ENCODE results near the gene UBR3.

UBR3 gene

GRCh38 chr2:170118641-170119040 is 291.4 kb downstream of the UBR3 start:
- TF ChIP-seq POLR2AphosphoS5 (IDR thresholded peaks at IDR 0.05; ENCODE audit: low read depth, low read length) = no peak
- TF ChIP-seq REST (IDR thresholded peaks at IDR 0.05; ENCODE audit: insufficient read depth in 1 of 2, low read depth in 2 of 2, low read length in 2 of 2) = no peak
- TF ChIP-seq FOXP2 (optimal IDR thresholded peaks at IDR 0.05; ENCODE audit: borderline replicate concordance, extremely low read depth, extremely low read length, insufficient read depth) = no peak
- TF ChIP-seq TAF1 (IDR thresholded peaks at IDR 0.05; ENCODE audit: borderline replicate concordance, insufficient read depth, low read length) = no peak
- TF ChIP-seq SIN3A (IDR thresholded peaks at IDR 0.05; ENCODE audit: borderline replicate concordance, insufficient read depth, low read length) = no peak

GRCh38 chr2:170121689-170122088 is 294.4 kb downstream of the UBR3 start:
- TF ChIP-seq POLR2AphosphoS5 (IDR thresholded peaks at IDR 0.05; ENCODE audit: low read depth, low read length) = no peak

- no peak for TF ChIP-seq FOXP2 (optimal IDR thresholded peaks at IDR 0.05; ENCODE audit: borderline replicate concordance, extremely low read depth, extremely low read length, insufficient read depth)
- no peak for TF ChIP-seq TAF1 (IDR thresholded peaks at IDR 0.05; ENCODE audit: borderline replicate concordance, insufficient read depth, low read length)
- no peak for TF ChIP-seq SIN3A (IDR thresholded peaks at IDR 0.05; ENCODE audit: borderline replicate concordance, insufficient read depth, low read length)
- no peak for TF ChIP-seq REST (IDR thresholded peaks at IDR 0.05; ENCODE audit: insufficient read depth in 1 of 2, low read depth in 2 of 2, low read length in 2 of 2)
- TF ChIP-seq POLR2AphosphoS5 (IDR thresholded peaks at IDR 0.05; ENCODE audit: low read depth, low read length) = no peak
Observed at GRCh38 chr2:170122883-170123547, 295.8 kb downstream of the UBR3 start.

- TF ChIP-seq TAF1 (IDR thresholded peaks at IDR 0.05; ENCODE audit: borderline replicate concordance, insufficient read depth, low read length) = no peak
- no peak for TF ChIP-seq FOXP2 (optimal IDR thresholded peaks at IDR 0.05; ENCODE audit: borderline replicate concordance, extremely low read depth, extremely low read length, insufficient read depth)
- no peak for TF ChIP-seq POLR2AphosphoS5 (IDR thresholded peaks at IDR 0.05; ENCODE audit: low read depth, low read length)
- no peak for TF ChIP-seq REST (IDR thresholded peaks at IDR 0.05; ENCODE audit: insufficient read depth in 1 of 2, low read depth in 2 of 2, low read length in 2 of 2)
- TF ChIP-seq SIN3A (IDR thresholded peaks at IDR 0.05; ENCODE audit: borderline replicate concordance, insufficient read depth, low read length) = no peak
Observed at GRCh38 chr2:170123593-170123992, 296.3 kb downstream of the UBR3 start.

All from PFSK-1 (cell line).